SU-DHL-6 (cell line): ENCODE data around the gene TRAPPC4.

Source experiments
- EZH2phosphoT487 ChIP-seq: fragments of 200-600 bp; sonication (generic), shearing (Covaris generic); conservative IDR thresholded peaks from 2 replicates; pipeline ENCODE4 v1.6.1; 2018; ENCODE audit warnings: mild to moderate bottlenecking, antibody characterized with exemption, low read length, moderate library complexity, mixed read lengths
- TF ChIP-seq, protein P1 (sequence below): fragments of 200-600 bp; sonication (generic); IDR thresholded peaks from one replicate; pipeline ENCODE4 v1.5.1; 2017; ENCODE audit warnings: antibody characterized with exemption, mild to moderate bottlenecking, low read length, moderate library complexity; ENCODE audit not compliant: insufficient read depth, poor library complexity, severe bottlenecking

DNA sequence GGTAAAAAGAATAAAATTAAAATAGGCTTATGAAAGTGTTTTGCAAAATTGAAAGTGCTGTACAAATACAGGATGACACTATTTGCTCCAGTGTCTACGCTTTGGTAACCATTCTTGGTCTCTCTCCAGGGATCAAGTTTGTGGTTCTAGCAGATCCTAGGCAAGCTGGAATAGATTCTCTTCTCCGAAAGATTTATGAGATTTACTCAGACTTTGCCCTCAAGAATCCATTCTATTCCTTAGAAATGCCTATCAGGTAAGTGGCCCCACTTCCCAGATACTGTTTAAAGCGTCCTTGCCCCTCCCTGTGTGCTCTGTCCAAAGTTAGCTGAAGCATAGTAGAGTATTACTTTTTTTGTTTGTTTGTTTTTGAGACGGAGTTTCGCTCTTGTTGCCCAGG is 3.1 kb downstream of the TRAPPC4 start:
- TF ChIP-seq, protein P1, sequence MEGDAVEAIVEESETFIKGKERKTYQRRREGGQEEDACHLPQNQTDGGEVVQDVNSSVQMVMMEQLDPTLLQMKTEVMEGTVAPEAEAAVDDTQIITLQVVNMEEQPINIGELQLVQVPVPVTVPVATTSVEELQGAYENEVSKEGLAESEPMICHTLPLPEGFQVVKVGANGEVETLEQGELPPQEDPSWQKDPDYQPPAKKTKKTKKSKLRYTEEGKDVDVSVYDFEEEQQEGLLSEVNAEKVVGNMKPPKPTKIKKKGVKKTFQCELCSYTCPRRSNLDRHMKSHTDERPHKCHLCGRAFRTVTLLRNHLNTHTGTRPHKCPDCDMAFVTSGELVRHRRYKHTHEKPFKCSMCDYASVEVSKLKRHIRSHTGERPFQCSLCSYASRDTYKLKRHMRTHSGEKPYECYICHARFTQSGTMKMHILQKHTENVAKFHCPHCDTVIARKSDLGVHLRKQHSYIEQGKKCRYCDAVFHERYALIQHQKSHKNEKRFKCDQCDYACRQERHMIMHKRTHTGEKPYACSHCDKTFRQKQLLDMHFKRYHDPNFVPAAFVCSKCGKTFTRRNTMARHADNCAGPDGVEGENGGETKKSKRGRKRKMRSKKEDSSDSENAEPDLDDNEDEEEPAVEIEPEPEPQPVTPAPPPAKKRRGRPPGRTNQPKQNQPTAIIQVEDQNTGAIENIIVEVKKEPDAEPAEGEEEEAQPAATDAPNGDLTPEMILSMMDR, result no peak
- TF ChIP-seq EZH2phosphoT487, result no peak
